ENCODE measurements around the gene ERBIN. TPM values are rescaled to one million over a fixed set of nuclear protein-coding genes. Genes with fewer than 3 reads are reported as not detected.

The ERBIN gene
- total RNA-seq, 1 donor from 2014 or later: 84.6 TPM

DNA sequence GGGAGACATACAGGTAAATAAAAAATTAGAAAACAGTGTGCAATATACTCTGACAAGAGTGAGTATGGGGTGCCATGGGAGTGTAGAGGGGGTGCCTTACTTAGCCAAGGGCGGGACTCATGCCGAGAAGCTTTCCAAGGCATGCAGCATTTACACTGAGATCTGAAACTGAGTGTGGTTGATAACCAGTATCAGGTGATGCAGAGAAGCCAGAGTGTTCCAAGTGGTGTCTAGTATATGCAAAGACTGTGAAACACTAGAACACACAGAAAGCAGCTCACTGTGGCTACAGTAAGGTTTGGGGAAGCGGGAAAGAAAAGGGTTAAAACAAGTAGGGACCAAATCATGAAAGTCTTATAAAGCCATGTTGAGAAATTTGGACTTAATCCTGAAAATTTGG, 30.5 kb upstream of the ERBIN start:
- H3K4me3 Mint-ChIP-seq (ENCODE audit: low read depth): no peak overlapping the region
- peaks cover 4% of the 10 kb centered on the region for H3K27me3 Mint-ChIP-seq
- no peaks in the 10 kb centered on the region for H3K36me3 Mint-ChIP-seq (ENCODE audit: insufficient read depth)
- peaks cover 13% of the 10 kb centered on the region for H3K4me1 Mint-ChIP-seq (ENCODE audit: low read depth)
- H3K27ac Mint-ChIP-seq: no peak overlapping the region
- no peak for DNase-seq (ENCODE audit: low spot score, unreplicated experiment)
- TF ChIP-seq, protein P1, sequence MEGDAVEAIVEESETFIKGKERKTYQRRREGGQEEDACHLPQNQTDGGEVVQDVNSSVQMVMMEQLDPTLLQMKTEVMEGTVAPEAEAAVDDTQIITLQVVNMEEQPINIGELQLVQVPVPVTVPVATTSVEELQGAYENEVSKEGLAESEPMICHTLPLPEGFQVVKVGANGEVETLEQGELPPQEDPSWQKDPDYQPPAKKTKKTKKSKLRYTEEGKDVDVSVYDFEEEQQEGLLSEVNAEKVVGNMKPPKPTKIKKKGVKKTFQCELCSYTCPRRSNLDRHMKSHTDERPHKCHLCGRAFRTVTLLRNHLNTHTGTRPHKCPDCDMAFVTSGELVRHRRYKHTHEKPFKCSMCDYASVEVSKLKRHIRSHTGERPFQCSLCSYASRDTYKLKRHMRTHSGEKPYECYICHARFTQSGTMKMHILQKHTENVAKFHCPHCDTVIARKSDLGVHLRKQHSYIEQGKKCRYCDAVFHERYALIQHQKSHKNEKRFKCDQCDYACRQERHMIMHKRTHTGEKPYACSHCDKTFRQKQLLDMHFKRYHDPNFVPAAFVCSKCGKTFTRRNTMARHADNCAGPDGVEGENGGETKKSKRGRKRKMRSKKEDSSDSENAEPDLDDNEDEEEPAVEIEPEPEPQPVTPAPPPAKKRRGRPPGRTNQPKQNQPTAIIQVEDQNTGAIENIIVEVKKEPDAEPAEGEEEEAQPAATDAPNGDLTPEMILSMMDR (IDR thresholded peaks at IDR 0.05; ENCODE audit: unreplicated experiment): no peak
- H3K9me3 Mint-ChIP-seq (ENCODE audit: low read depth): no peaks in the 10 kb centered on the region

DNA sequence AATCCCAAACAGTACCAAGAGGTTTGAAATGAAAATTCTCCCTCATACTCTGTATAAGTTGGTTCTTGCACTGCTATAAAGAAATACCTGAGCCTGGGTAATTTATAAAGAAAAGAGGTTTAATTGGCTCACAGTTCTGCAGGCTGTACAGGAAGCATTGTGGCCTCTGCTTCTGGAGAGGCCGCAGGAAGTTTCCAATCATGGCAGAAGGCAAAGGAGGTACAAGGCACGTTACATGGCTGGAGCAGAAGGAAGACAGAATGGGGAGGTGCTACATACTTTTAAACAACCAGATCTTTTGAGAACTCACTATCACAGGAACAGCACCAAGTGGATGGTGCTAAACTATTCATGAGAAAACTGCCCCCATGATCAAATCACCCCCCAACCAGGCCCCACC, 25.6 kb upstream of the ERBIN start:
- Mint-ChIP-seq H3K4me3 (ENCODE audit: low read depth) (no peak overlapping the region), H3K27ac (no peak overlapping the region), H3K9me3 (ENCODE audit: low read depth) (no peaks in the 10 kb centered on the region), H3K4me1 (ENCODE audit: low read depth) (no peaks in the 10 kb centered on the region), H3K27me3 (peaks cover 4% of the 10 kb centered on the region), H3K36me3 (ENCODE audit: insufficient read depth) (no peaks in the 10 kb centered on the region)
- TF ChIP-seq, protein P1 (IDR thresholded peaks at IDR 0.05; ENCODE audit: unreplicated experiment): no peak
- DNase-seq (ENCODE audit: low spot score, unreplicated experiment): no peak

DNA sequence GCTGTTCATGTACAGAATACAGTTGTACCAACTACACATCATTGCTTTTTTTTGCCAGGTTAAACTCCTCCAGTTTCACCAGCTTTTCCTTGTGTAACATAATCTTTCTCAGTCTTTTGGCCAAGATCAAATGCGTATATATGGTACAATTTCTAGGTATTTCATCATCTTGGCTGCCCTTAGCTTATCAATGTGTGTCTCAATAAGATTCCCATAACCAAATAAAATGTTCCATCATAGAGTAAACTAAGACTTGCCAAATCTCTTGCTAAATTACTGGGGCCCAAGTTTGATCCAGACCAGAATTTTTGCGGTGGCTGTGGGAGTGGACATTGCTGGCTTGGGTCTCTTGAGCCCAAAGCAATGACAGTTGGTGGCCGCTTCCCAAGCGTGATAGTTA, 24.3 kb upstream of the ERBIN start:
- TF ChIP-seq, protein P1 (IDR thresholded peaks at IDR 0.05; ENCODE audit: unreplicated experiment): no peak
- Mint-ChIP-seq H3K27me3 (peaks cover 4% of the 10 kb centered on the region), H3K36me3 (ENCODE audit: insufficient read depth) (no peaks in the 10 kb centered on the region), H3K4me3 (ENCODE audit: low read depth) (no peak overlapping the region), H3K4me1 (ENCODE audit: low read depth) (no peaks in the 10 kb centered on the region), H3K27ac (no peak overlapping the region), H3K9me3 (ENCODE audit: low read depth) (no peaks in the 10 kb centered on the region)
- DNase-seq (ENCODE audit: low spot score, unreplicated experiment): no peak

DNA sequence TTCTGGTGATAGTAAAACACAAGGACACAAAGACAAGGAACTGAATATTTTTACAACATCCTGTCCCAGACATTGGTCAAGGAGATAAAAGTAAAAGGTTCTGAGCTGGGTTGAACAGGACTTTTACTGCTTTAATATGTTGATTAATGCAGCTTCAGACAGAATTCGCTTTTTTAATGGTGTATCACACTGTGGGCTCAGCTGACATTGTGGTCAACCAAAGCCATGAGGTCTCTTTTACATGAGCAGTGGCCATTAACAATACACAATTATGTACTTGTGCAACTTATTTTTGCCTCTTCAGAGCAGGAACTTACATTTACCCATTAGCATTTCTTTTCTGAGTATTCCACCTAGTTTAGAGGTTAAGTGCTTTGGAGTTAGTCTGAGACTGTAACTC, 22.8 kb upstream of the ERBIN start:
- Mint-ChIP-seq H3K9me3 (ENCODE audit: low read depth) (no peaks in the 10 kb centered on the region), H3K4me1 (ENCODE audit: low read depth) (no peaks in the 10 kb centered on the region), H3K27ac (no peak overlapping the region), H3K4me3 (ENCODE audit: low read depth) (no peak overlapping the region), H3K36me3 (ENCODE audit: insufficient read depth) (no peaks in the 10 kb centered on the region), H3K27me3 (peaks cover 4% of the 10 kb centered on the region)
- TF ChIP-seq, protein P1 (IDR thresholded peaks at IDR 0.05; ENCODE audit: unreplicated experiment): no peak
- DNase-seq (ENCODE audit: low spot score, unreplicated experiment): no peak

DNA sequence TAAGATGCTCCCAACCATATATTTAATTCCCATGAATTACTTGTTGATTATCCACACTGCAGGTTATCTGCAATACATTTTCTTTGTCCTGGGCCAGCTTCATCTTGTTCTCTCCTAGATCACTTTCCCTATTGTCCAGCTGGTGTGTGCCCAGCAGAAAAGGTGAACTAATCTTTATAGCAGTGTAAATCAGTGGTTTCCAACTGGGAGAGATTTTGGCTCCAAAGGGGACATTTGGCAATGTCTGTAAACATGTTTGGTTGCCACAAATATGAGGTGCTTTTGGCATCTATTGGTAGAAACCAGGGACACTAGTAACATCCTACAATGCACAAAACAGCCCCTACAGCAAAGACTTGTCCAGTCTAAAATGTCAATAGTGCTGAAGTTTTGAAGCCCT, 20.1 kb upstream of the ERBIN start:
- no peaks in the 10 kb centered on the region for H3K4me1 Mint-ChIP-seq (ENCODE audit: low read depth)
- H3K27me3 Mint-ChIP-seq: no peaks in the 10 kb centered on the region
- H3K36me3 Mint-ChIP-seq (ENCODE audit: insufficient read depth): no peaks in the 10 kb centered on the region
- no peak for DNase-seq (ENCODE audit: low spot score, unreplicated experiment)
- H3K4me3 Mint-ChIP-seq (ENCODE audit: low read depth): no peak overlapping the region
- H3K27ac Mint-ChIP-seq: no peak overlapping the region
- H3K9me3 Mint-ChIP-seq (ENCODE audit: low read depth): no peaks in the 10 kb centered on the region
- TF ChIP-seq, protein P1 (IDR thresholded peaks at IDR 0.05; ENCODE audit: unreplicated experiment): no peak

All from progenitor cell of endocrine pancreas (in vitro differentiated cells).